ENCODE results near the gene GRIP2. TPM values are rescaled to one million over a fixed set of nuclear protein-coding genes. Genes with fewer than 3 reads are reported as not detected.

GRIP2 gene
- total RNA-seq: 0.14 TPM in 1 of 2 replicates, not detected in the other

GRCh38 chr3:14539742-14540491 lies at the start of gene GRIP2:
GRIP2 (minus strand) TSS chr3:14540342; CDS start chr3:14540308, 34 bp downstream.

Small RNA genes lying within 50 kb of the gene (small RNA-seq; reads per million reads assigned to genes)
- not detected for gene RNU6-905P

Other genes starting within 250 kb of the GRIP2 start
- 25.5 and 34.2 TPM in 2 replicates for gene SLC6A6, start 137.7 kb downstream of the GRIP2 start, total RNA-seq
- gene CCDC174, start 111.4 kb upstream of the GRIP2 start, total RNA-seq: 14.5 and 15.7 TPM in 2 replicates
- under 0.01 and 0.07 TPM in 2 replicates for gene C3orf20, start 134.8 kb upstream of the GRIP2 start, total RNA-seq

All from thoracic aorta endothelial cell (primary cell).